ENCODE measurements around the gene PPIA.

GRCh38 chr7:44823255-44823781 lies 26.8 kb downstream of the PPIA start:
- TF ChIP-seq, protein P1, sequence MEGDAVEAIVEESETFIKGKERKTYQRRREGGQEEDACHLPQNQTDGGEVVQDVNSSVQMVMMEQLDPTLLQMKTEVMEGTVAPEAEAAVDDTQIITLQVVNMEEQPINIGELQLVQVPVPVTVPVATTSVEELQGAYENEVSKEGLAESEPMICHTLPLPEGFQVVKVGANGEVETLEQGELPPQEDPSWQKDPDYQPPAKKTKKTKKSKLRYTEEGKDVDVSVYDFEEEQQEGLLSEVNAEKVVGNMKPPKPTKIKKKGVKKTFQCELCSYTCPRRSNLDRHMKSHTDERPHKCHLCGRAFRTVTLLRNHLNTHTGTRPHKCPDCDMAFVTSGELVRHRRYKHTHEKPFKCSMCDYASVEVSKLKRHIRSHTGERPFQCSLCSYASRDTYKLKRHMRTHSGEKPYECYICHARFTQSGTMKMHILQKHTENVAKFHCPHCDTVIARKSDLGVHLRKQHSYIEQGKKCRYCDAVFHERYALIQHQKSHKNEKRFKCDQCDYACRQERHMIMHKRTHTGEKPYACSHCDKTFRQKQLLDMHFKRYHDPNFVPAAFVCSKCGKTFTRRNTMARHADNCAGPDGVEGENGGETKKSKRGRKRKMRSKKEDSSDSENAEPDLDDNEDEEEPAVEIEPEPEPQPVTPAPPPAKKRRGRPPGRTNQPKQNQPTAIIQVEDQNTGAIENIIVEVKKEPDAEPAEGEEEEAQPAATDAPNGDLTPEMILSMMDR (IDR thresholded peaks at IDR 0.05) = no peak
- no peak for TF ChIP-seq POLR2A (IDR thresholded peaks at IDR 0.05)
